Subcutaneous abdominal adipose tissue (tissue), 5 donors: ENCODE data around the gene HCN3.
"Not testable (repeated sequence)": the region's sequence is repeated elsewhere in the genome, so short reads cannot be mapped to it uniquely, and the experiment has no call there.

ENCODE experiments used
- H3K27ac ChIP-seq: one replicate; pipeline ENCODE4 v1.7.0; 2013; ENCODE audit warnings: low read depth, mild to moderate bottlenecking, inconsistent platforms, low read length, moderate library complexity
- H3K27me3 ChIP-seq, 5 donors: one replicate each; pipeline ENCODE4 v1.7.0; 2013; ENCODE audit warnings: low read length in 5 of 5, inconsistent platforms in 1 of 5; ENCODE audit not compliant: control insufficient read depth in 5 of 5, insufficient read depth in 4 of 5
- H3K36me3 ChIP-seq, 5 donors: one replicate each; pipeline ENCODE4 v1.7.0; 2013; ENCODE audit warnings: low read length in 5 of 5; ENCODE audit not compliant: control insufficient read depth in 5 of 5, insufficient read depth in 5 of 5
- H3K4me1 ChIP-seq, 5 donors: one replicate each; pipeline ENCODE4 v1.7.0; 2013; ENCODE audit warnings: low read length in 5 of 5, mild to moderate bottlenecking in 3 of 5, moderate library complexity in 1 of 5; ENCODE audit not compliant: control insufficient read depth in 5 of 5, insufficient read depth in 5 of 5
- H3K4me3 ChIP-seq, 5 donors: one replicate each; pipeline ENCODE4 v1.7.0; 2013; ENCODE audit warnings: low read length in 5 of 5, low read depth in 1 of 5
- H3K9ac ChIP-seq, 5 donors: one replicate each; pipeline ENCODE4 v1.7.0; 2013; ENCODE audit warnings: low read length in 5 of 5, mild to moderate bottlenecking in 4 of 5, moderate library complexity in 3 of 5
- H3K9me3 ChIP-seq, 5 donors: one replicate each; pipeline ENCODE4 v1.7.0; 2013; ENCODE audit warnings: low read length in 5 of 5; ENCODE audit not compliant: control insufficient read depth in 5 of 5
- donor health status: healthy.
- donor health status: healthy.
- donor health status: healthy.
- donor health status: healthy.
- donor health status: healthy.

The HCN3 gene

DNA sequence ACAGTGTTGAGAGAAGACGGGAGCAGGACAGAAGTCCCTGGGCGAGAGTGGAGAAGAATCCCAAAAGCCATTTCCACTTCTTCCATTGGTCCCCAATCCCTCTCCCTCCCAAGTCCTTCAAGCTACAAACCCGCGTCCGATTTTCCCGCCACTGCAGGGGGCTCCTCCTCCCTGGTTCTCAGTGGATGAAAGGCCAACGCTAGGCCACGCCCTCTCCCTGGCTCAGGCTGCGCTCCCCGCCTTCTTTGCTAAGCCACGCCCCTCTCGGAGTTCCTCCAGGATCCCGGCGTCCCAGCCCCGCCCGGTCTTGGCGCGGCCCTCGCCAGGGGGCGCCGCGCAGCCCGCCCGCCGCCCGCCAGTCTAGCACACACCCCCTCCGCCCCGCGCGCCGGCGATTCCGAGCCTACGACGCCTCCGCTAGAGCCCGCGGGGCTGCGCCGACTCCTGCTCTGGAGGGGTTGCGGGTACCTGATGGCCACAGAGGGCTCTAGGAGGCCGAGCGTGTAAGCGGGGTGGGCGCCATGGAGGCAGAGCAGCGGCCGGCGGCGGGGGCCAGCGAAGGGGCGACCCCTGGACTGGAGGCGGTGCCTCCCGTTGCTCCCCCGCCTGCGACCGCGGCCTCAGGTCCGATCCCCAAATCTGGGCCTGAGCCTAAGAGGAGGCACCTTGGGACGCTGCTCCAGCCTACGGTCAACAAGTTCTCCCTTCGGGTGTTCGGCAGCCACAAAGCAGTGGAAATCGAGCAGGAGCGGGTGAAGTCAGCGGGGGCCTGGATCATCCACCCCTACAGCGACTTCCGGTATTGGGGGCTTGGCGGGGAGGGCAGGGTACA is at the start of gene HCN3:
HCN3 (plus strand) TSS at position 394 of the 832 bp plus-strand sequence; CDS start at position 522, 128 bp downstream.
- no peak within 1 kb of the TSS for H3K27ac ChIP-seq
- no peaks in the 10 kb centered on the region for H3K36me3 ChIP-seq
- H3K4me1 ChIP-seq, result peaks cover 2 to 32% (median 30%) of the 10 kb centered on the region in 5 donors
- no peaks in the 10 kb centered on the region for H3K9me3 ChIP-seq
- H3K4me3 ChIP-seq, result peak within 1 kb of the TSS; percentile 70 to 79 (median 76)
- H3K9ac ChIP-seq, result peak within 1 kb of the TSS in 4 of 5 donors; percentile 27 to 80 (median 48)
- no peaks in the 10 kb centered on the region for H3K27me3 ChIP-seq

- Histone ChIP-seq H3K27me3 (no peaks in the 10 kb centered on the region), H3K36me3 (no peaks in the 10 kb centered on the region), H3K27ac (peak overlapping the region; percentile 60), H3K9me3 (no peaks in the 10 kb centered on the region), H3K4me1 (peaks cover 8 to 31% (median 17%) of the 10 kb centered on the region in 5 donors), H3K9ac (peak overlapping the region in 4 of 5 donors; percentile 69 to 83 (median 76)), H3K4me3 (peak overlapping the region; percentile 64 to 90 (median 80))
Observed at GRCh38 chr1:155228096-155228427, 49.2 kb upstream of the HCN3 start.

DNA sequence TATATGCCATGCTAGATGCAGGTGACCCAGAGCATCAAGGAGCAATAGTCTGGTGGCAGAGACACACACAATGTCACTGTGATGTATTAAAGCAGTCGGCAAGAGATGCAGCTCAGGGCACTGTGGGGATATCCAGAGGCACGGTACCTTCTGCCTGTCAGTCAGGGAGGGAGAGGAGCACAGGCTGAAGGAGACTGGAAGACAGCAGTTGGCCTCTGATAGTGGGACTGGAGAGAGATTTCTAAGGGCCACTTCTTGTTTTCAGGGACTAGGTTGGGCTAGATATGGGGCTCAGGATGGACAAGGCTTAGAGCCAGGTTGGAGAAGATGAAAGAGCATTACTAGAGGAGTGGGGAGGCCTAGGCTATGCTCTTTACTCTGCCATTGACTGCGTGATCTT is 46.0 kb upstream of the HCN3 start:
- H3K4me3 ChIP-seq, H3K27me3 ChIP-seq, H3K27ac ChIP-seq, H3K9ac ChIP-seq, H3K9me3 ChIP-seq: not testable (repeated sequence)
- Histone ChIP-seq H3K36me3 (peaks cover 0 to 11% (median 9%) of the 10 kb centered on the region in 5 donors), H3K4me1 (peaks cover 7 to 20% (median 14%) of the 10 kb centered on the region in 5 donors)

DNA sequence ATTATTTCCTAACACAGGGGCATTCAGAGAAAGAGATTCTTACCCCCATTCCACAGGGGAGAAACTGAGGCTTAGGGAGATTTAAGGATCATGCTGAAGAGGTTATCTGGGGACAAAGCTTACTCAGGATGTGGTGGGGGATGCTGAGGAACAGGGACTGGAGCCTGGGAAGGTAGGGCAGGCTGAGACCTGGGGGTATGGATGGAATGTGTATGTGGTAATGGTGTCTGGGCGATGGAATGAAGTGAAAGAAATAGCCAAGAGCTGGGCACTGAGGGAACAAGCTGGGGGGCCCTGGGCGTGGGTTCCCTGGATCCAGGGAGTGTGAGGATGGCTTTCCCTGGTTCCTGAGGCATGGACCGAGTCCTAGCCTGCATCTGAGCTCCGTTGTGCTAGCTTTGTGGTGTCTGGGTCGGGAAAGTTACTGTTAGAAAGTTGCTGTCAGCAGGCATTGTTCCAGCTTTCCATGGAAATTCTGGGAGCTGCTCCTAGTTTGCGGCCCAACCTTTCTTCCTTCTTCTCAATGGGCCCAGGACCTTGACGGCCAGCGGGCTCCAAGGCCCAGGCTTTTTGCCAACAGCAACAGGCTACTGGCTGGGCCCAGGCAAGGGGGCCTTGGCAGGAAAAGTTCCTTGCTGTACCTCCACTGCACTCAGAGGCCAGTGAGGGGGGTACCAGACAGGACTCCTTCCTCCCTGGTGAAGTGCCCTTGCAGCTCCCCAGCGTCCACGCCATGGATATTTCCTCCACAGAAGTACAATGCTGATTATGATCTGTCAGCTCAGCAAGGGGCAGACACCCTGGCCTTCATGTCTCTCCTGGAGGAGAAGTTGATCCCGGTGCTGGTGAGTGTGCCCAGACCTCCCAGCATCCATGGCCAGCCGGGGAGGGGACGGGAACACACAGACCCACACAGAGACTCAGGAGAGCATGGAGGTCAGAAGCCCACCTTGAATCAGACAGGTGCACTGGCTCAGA is 45.0 kb upstream of the HCN3 start:
- not testable (repeated sequence) for H3K27me3 ChIP-seq, H3K4me3 ChIP-seq, H3K9ac ChIP-seq, H3K9me3 ChIP-seq, H3K27ac ChIP-seq
- Histone ChIP-seq H3K36me3 (peaks cover 0 to 21% (median 18%) of the 10 kb centered on the region in 5 donors), H3K4me1 (peaks cover 5 to 11% (median 6%) of the 10 kb centered on the region in 5 donors)

- not testable (repeated sequence) for H3K27ac ChIP-seq, H3K4me1 ChIP-seq, H3K9ac ChIP-seq, H3K4me3 ChIP-seq, H3K9me3 ChIP-seq, H3K27me3 ChIP-seq
- H3K36me3 ChIP-seq, result peaks cover 0 to 29% (median 22%) of the 10 kb centered on the region in 5 donors
Observed at GRCh38 chr1:155233502-155233901, 43.8 kb upstream of the HCN3 start.

DNA sequence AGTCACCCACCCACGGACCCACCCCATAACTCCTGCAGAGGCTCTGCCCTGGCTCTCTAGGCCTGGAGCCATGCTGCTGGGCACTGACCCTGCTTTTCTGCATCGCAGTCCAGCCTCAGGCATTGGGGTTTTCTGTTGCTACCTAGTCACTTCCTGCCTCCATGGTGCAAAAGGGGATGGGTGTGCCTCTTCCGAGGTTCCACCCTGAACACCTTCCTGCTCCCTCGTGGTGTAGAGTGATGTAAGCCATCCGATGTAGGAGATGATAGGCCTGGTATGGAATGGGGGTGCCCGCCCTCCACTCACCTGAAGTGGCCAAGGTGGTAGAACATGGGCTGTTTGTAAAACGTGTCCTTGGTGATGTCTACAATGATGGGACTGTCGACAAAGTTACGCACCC is 41.9 kb upstream of the HCN3 start:
- H3K4me3 ChIP-seq, H3K4me1 ChIP-seq, H3K9ac ChIP-seq, H3K27me3 ChIP-seq, H3K27ac ChIP-seq, H3K9me3 ChIP-seq: not testable (repeated sequence)
- H3K36me3 ChIP-seq, result peaks cover 0 to 40% (median 22%) of the 10 kb centered on the region in 5 donors

GRCh38 chr1:155236451-155236850 is 40.8 kb upstream of the HCN3 start:
- Histone ChIP-seq H3K4me3 (no peak overlapping the region), H3K9ac (no peak overlapping the region), H3K9me3 (no peaks in the 10 kb centered on the region), H3K36me3 (peaks cover 0 to 40% (median 22%) of the 10 kb centered on the region in 5 donors), H3K27ac (no peak overlapping the region), H3K4me1 (peaks cover 0 to 19% (median 13%) of the 10 kb centered on the region in 5 donors), H3K27me3 (no peaks in the 10 kb centered on the region)

- Histone ChIP-seq H3K36me3 (peaks cover 0 to 30% (median 15%) of the 10 kb centered on the region in 5 donors), H3K27me3 (peaks cover 0 to 3% (median 0%) of the 10 kb centered on the region in 5 donors), H3K9ac (peak overlapping the region in 2 of 5 donors; percentile 21 to 65), H3K27ac (peak overlapping the region; percentile 16), H3K4me1 (peaks cover 4 to 42% (median 28%) of the 10 kb centered on the region in 5 donors), H3K4me3 (peak overlapping the region; percentile 63 to 81 (median 65)), H3K9me3 (no peaks in the 10 kb centered on the region)
Observed at GRCh38 chr1:155241069-155241679, 36.1 kb upstream of the HCN3 start.

- H3K36me3 ChIP-seq, result peaks cover 0 to 23% (median 9%) of the 10 kb centered on the region in 5 donors
- no peaks in the 10 kb centered on the region for H3K9me3 ChIP-seq
- no peak overlapping the region for H3K4me3 ChIP-seq
- peaks cover 4 to 42% (median 28%) of the 10 kb centered on the region in 5 donors for H3K4me1 ChIP-seq
- H3K27me3 ChIP-seq, result peaks cover 0 to 3% (median 0%) of the 10 kb centered on the region in 5 donors
- no peak overlapping the region for H3K27ac ChIP-seq
- peak overlapping the region in 1 of 5 donors; percentile 21 for H3K9ac ChIP-seq
Observed at GRCh38 chr1:155241841-155242264, 35.4 kb upstream of the HCN3 start.
